HEK293 (cell line): ENCODE measurements around the gene CNOT11.

Experiments
- GFI1B ChIP-seq: fragments of 450-650 bp; formaldehyde crosslinking; IDR thresholded peaks from 2 replicates; pipeline ENCODE4 v1.5.1; 2016; ENCODE audit warnings: missing biosample characterization, missing genetic modification characterization
- GLI4 ChIP-seq: fragments of 450-650 bp; formaldehyde crosslinking; IDR thresholded peaks from 2 replicates; pipeline ENCODE4 v1.5.1; 2016; ENCODE audit warnings: missing biosample characterization, missing genetic modification characterization
- GLIS1 ChIP-seq: fragments of 450-650 bp; formaldehyde crosslinking; IDR thresholded peaks from 2 replicates; pipeline ENCODE4 v1.5.1; 2016; ENCODE audit warnings: missing biosample characterization, missing genetic modification characterization
- OSR2 ChIP-seq: fragments of 450-650 bp; formaldehyde crosslinking; IDR thresholded peaks from 2 replicates; pipeline ENCODE4 v1.5.1; 2016; ENCODE audit warnings: missing biosample characterization, missing genetic modification characterization
- PRDM1 ChIP-seq: fragments of 450-650 bp; formaldehyde crosslinking; IDR thresholded peaks from 2 replicates; pipeline ENCODE4; 2016; ENCODE audit warnings: missing biosample characterization, missing genetic modification characterization
- REST ChIP-seq: fragments of 450-650 bp; formaldehyde crosslinking; IDR thresholded peaks from 2 replicates; pipeline ENCODE4 v1.5.1; 2016; ENCODE audit warnings: missing biosample characterization, missing genetic modification characterization
- SP7 ChIP-seq: fragments of 450-650 bp; formaldehyde crosslinking; IDR thresholded peaks from 2 replicates; pipeline ENCODE4 v1.5.1; 2016; ENCODE audit warnings: missing biosample characterization, missing genetic modification characterization
- TCF7L2 ChIP-seq: IDR thresholded peaks from 2 replicates; pipeline ENCODE4 v1.6.1; 2011; ENCODE audit warnings: low read depth, mild to moderate bottlenecking, inconsistent platforms, low read length, moderate library complexity, borderline replicate concordance
- WT1 ChIP-seq: fragments of 450-650 bp; formaldehyde crosslinking; IDR thresholded peaks from 2 replicates; pipeline ENCODE4 v1.5.1; 2016; ENCODE audit warnings: missing biosample characterization, missing genetic modification characterization
- YY1 ChIP-seq: fragments of 450-650 bp; formaldehyde crosslinking; IDR thresholded peaks from 2 replicates; pipeline ENCODE4 v1.5.1; 2018; ENCODE audit warnings: missing biosample characterization, missing genetic modification characterization
- ZBTB8A ChIP-seq: fragments of 450-650 bp; formaldehyde crosslinking; IDR thresholded peaks from 2 replicates; pipeline ENCODE4 v1.5.1; 2016; ENCODE audit warnings: missing biosample characterization, missing genetic modification characterization
- ZNF132 ChIP-seq: fragments of 450-650 bp; formaldehyde crosslinking; IDR thresholded peaks from 2 replicates; pipeline ENCODE4 v1.5.1; 2017; ENCODE audit warnings: missing biosample characterization, missing genetic modification characterization, borderline replicate concordance
- ZNF169 ChIP-seq: fragments of 450-650 bp; formaldehyde crosslinking; IDR thresholded peaks from 2 replicates; pipeline ENCODE4 v1.5.1; 2016; ENCODE audit warnings: missing biosample characterization, missing genetic modification characterization
- ZNF18 ChIP-seq: fragments of 450-650 bp; formaldehyde crosslinking; IDR thresholded peaks from 2 replicates; pipeline ENCODE4 v1.5.1; 2016; ENCODE audit warnings: missing biosample characterization, missing genetic modification characterization
- ZNF23 ChIP-seq: fragments of 450-650 bp; formaldehyde crosslinking; IDR thresholded peaks from 2 replicates; pipeline ENCODE4 v1.5.1; 2016; ENCODE audit warnings: missing biosample characterization, missing genetic modification characterization, borderline replicate concordance
- ZNF266 ChIP-seq: fragments of 450-650 bp; formaldehyde crosslinking; IDR thresholded peaks from 2 replicates; pipeline ENCODE4 v1.5.1; 2016; ENCODE audit warnings: missing biosample characterization, missing genetic modification characterization, low read depth
- ZNF354C ChIP-seq: fragments of 450-650 bp; formaldehyde crosslinking; IDR thresholded peaks from 2 replicates; pipeline ENCODE4 v1.5.1; 2016; ENCODE audit warnings: missing biosample characterization, missing genetic modification characterization, low read depth, borderline replicate concordance
- ZNF48 ChIP-seq: fragments of 450-650 bp; formaldehyde crosslinking; IDR thresholded peaks from 2 replicates; pipeline ENCODE4 v1.5.1; 2016; ENCODE audit warnings: missing biosample characterization, missing genetic modification characterization
- ZNF555 ChIP-seq: fragments of 450-650 bp; formaldehyde crosslinking; conservative IDR thresholded peaks from 2 replicates; pipeline ENCODE4 v1.5.1; 2017; ENCODE audit warnings: missing biosample characterization, mild to moderate bottlenecking, missing genetic modification characterization, inconsistent platforms
- ZNF600 ChIP-seq: fragments of 450-650 bp; formaldehyde crosslinking; IDR thresholded peaks from 2 replicates; pipeline ENCODE4 v1.5.1; 2016; ENCODE audit warnings: missing biosample characterization, missing genetic modification characterization
- ZNF785 ChIP-seq: fragments of 450-650 bp; formaldehyde crosslinking; IDR thresholded peaks from 2 replicates; pipeline ENCODE4 v1.5.1; 2016; ENCODE audit warnings: missing biosample characterization, missing genetic modification characterization
- ZSCAN30 ChIP-seq: fragments of 450-650 bp; IDR thresholded peaks from 2 replicates; pipeline ENCODE4 v1.5.1; 2018; ENCODE audit warnings: missing biosample characterization, mild to moderate bottlenecking, missing genetic modification characterization, moderate library complexity
- TF ChIP-seq, protein P1 (sequence below): fragments of 450-650 bp; formaldehyde crosslinking; IDR thresholded peaks from 2 replicates; pipeline ENCODE4 v1.5.1; 2016; ENCODE audit warnings: missing biosample characterization, missing genetic modification characterization
- TF ChIP-seq, protein P2 (sequence below): fragments of 450-650 bp; formaldehyde crosslinking; IDR thresholded peaks from 2 replicates; pipeline ENCODE4 v1.5.1; 2016; ENCODE audit warnings: missing biosample characterization, missing genetic modification characterization
- TF ChIP-seq, protein P3 (sequence below): fragments of 450-650 bp; formaldehyde crosslinking; IDR thresholded peaks from 2 replicates; pipeline ENCODE4 v1.5.1; 2016; ENCODE audit warnings: missing biosample characterization, missing genetic modification characterization

CNOT11 gene

GRCh38 chr2:101308432-101309210 lies 55.9 kb downstream of the CNOT11 start, which contains the start of gene RNF149 (continued):
- TF ChIP-seq GLI4 (tag by site-specific recombination) (0 out of 2 replicates have a peak, but pooled peaks have one; percentile 22), ZNF555 (tag by site-specific recombination) (no peak), PRDM1 (tag by site-specific recombination) (no peak), YY1 (tag by site-specific recombination) (0 out of 2 replicates have a peak, but pooled peaks have one; percentile 27), REST (tag by site-specific recombination) (peak; percentile 19; the same call in 1 of the 2 replicates), WT1 (tag by site-specific recombination) (no peak), TCF7L2 (no peak), ZNF18 (no peak), SP7 (tag by site-specific recombination) (peak; percentile 64), OSR2 (tag by site-specific recombination) (no peak), ZNF354C (no peak), ZNF132 (tag by site-specific recombination) (no peak), ZNF266 (no peak), ZNF48 (tag by site-specific recombination) (no peak), ZSCAN30 (tag by site-specific recombination) (peak; percentile 38; the same call in 1 of the 2 replicates), GFI1B (tag by site-specific recombination) (no peak), ZBTB8A (peak; percentile 62), ZNF23 (tag by site-specific recombination) (no peak), ZNF785 (tag by site-specific recombination) (no peak), ZNF169 (tag by site-specific recombination) (no peak), ZNF600 (tag by site-specific recombination) (0 out of 2 replicates have a peak, but pooled peaks have one; percentile 53), GLIS1 (tag by site-specific recombination) (no peak; the same call in 1 of the 2 replicates)
- TF ChIP-seq, protein P1, sequence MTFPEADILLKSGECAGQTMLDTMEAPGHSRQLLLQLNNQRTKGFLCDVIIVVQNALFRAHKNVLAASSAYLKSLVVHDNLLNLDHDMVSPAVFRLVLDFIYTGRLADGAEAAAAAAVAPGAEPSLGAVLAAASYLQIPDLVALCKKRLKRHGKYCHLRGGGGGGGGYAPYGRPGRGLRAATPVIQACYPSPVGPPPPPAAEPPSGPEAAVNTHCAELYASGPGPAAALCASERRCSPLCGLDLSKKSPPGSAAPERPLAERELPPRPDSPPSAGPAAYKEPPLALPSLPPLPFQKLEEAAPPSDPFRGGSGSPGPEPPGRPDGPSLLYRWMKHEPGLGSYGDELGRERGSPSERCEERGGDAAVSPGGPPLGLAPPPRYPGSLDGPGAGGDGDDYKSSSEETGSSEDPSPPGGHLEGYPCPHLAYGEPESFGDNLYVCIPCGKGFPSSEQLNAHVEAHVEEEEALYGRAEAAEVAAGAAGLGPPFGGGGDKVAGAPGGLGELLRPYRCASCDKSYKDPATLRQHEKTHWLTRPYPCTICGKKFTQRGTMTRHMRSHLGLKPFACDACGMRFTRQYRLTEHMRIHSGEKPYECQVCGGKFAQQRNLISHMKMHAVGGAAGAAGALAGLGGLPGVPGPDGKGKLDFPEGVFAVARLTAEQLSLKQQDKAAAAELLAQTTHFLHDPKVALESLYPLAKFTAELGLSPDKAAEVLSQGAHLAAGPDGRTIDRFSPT (tag by site-specific recombination) = no peak
- TF ChIP-seq, protein P2, sequence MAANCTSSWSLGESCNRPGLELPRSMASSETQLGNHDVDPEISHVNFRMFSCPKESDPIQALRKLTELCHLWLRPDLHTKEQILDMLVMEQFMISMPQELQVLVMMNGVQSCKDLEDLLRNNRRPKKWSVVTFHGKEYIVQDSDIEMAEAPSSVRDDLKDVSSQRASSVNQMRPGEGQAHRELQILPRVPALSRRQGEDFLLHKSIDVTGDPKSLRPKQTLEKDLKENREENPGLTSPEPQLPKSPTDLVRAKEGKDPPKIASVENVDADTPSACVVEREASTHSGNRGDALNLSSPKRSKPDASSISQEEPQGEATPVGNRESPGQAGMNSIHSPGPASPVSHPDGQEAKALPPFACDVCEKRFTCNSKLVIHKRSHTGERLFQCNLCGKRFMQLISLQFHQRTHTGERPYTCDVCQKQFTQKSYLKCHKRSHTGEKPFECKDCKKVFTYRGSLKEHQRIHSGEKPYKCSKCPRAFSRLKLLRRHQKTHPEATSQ (tag by site-specific recombination) = 0 out of 2 replicates have a peak, but pooled peaks have one; percentile 32
- TF ChIP-seq, protein P3, sequence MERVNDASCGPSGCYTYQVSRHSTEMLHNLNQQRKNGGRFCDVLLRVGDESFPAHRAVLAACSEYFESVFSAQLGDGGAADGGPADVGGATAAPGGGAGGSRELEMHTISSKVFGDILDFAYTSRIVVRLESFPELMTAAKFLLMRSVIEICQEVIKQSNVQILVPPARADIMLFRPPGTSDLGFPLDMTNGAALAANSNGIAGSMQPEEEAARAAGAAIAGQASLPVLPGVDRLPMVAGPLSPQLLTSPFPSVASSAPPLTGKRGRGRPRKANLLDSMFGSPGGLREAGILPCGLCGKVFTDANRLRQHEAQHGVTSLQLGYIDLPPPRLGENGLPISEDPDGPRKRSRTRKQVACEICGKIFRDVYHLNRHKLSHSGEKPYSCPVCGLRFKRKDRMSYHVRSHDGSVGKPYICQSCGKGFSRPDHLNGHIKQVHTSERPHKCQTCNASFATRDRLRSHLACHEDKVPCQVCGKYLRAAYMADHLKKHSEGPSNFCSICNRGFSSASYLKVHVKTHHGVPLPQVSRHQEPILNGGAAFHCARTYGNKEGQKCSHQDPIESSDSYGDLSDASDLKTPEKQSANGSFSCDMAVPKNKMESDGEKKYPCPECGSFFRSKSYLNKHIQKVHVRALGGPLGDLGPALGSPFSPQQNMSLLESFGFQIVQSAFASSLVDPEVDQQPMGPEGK (tag by site-specific recombination) = peak; percentile 61; the same call in 1 of the 2 replicates
